Mesendoderm (in vitro differentiated cells): Measurements from ENCODE around the gene MED9.

Experiments used
- DNase-seq: peaks from one replicate; pipeline ENCODE4 v3.0.0; 2013
- H2AK5ac ChIP-seq: 2 replicates; pipeline ENCODE4 v1.6.1; 2013; ENCODE audit warnings: low read length, inconsistent platforms
- H2BK120ac ChIP-seq: 2 replicates; pipeline ENCODE4 v1.6.1; 2013; ENCODE audit warnings: low read depth, mild to moderate bottlenecking, low read length, moderate library complexity, mixed read lengths
- H2BK15ac ChIP-seq: replicated peaks from 2 replicates; pipeline ENCODE4 v1.6.1; 2013; ENCODE audit warnings: low read depth, mild to moderate bottlenecking, moderate library complexity
- H2BK5ac ChIP-seq: 2 replicates; pipeline ENCODE4 v1.6.1; 2013; ENCODE audit warnings: low read length, inconsistent platforms
- H3K18ac ChIP-seq: 2 replicates; pipeline ENCODE4 v1.6.1; 2013; ENCODE audit warnings: mild to moderate bottlenecking, low read length, mixed read lengths
- H3K23ac ChIP-seq: one replicate; pipeline ENCODE4 v1.6.1; 2013; ENCODE audit warnings: low read length
- H3K27ac ChIP-seq: 2 replicates; pipeline ENCODE4 v1.5.1; 2013; ENCODE audit warnings: low read depth, mild to moderate bottlenecking, inconsistent platforms, low read length, moderate library complexity
- H3K27me3 ChIP-seq: 2 replicates; pipeline ENCODE4 v1.6.1; 2013; ENCODE audit warnings: low read length, control low read depth, mild to moderate bottlenecking, inconsistent platforms; ENCODE audit not compliant: insufficient read depth, poor library complexity
- H3K36me3 ChIP-seq: 2 replicates; pipeline ENCODE4 v1.6.1; 2013; ENCODE audit warnings: low read length, inconsistent platforms; ENCODE audit not compliant: control insufficient read depth, insufficient read depth
- H3K4ac ChIP-seq: one replicate; pipeline ENCODE4 v1.6.1; 2013; ENCODE audit warnings: low read depth, mild to moderate bottlenecking, low read length, moderate library complexity
- H3K4me1 ChIP-seq: 2 replicates; pipeline ENCODE4 v1.6.1; 2013; ENCODE audit warnings: low read depth, low read length, inconsistent platforms; ENCODE audit not compliant: control insufficient read depth
- H3K4me2 ChIP-seq: 2 replicates; pipeline ENCODE4 v1.6.1; 2013; ENCODE audit warnings: low read length
- H3K4me3 ChIP-seq: 2 replicates; pipeline ENCODE4 v1.5.1; 2013; ENCODE audit warnings: mild to moderate bottlenecking, low read length
- H3K56ac ChIP-seq: one replicate; pipeline ENCODE4 v1.6.1; 2013; ENCODE audit warnings: low read length
- H3K79me1 ChIP-seq: 2 replicates; pipeline ENCODE4 v1.6.1; 2013; ENCODE audit warnings: low read length, inconsistent platforms
- H3K79me2 ChIP-seq: 2 replicates; pipeline ENCODE4 v1.6.1; 2013; ENCODE audit warnings: mild to moderate bottlenecking, low read length; ENCODE audit not compliant: control insufficient read depth, insufficient read depth
- H3K9ac ChIP-seq: 2 replicates; pipeline ENCODE4 v1.6.1; 2013; ENCODE audit warnings: low read length, inconsistent platforms
- H4K5ac ChIP-seq: one replicate; pipeline ENCODE4 v1.6.1; 2013; ENCODE audit warnings: low read length
- H4K8ac ChIP-seq: one replicate; pipeline ENCODE4 v1.6.1; 2013; ENCODE audit warnings: low read depth, mild to moderate bottlenecking, control low read depth, low read length, moderate library complexity
- WGBS: extraction: QIAGEN DNeasy Blood & Tissue Kit; methylation state at CpG from one replicate; pipeline ENCODE4 v1.1.7; 2013; ENCODE audit warnings: low lambda C conversion rate, missing lambda C conversion rate; ENCODE audit not compliant: insufficient coverage; ENCODE audit errors: extremely low coverage; 5-methylcytosine and 5-hydroxymethylcytosine counted together

MED9 gene

GRCh38 chr17:17469996-17470395, 6.8 kb upstream of the MED9 start:
- WGBS: no CpG with 5 or more reads among the region's 3 CpGs

GRCh38 chr17:17472333-17472920, 4.4 kb upstream of the MED9 start:
- no peak overlapping the region for H3K23ac ChIP-seq
- H3K4me2 ChIP-seq: no peak overlapping the region
- no peak overlapping the region for H3K9ac ChIP-seq
- no peak overlapping the region for H2BK120ac ChIP-seq
- H2BK5ac ChIP-seq: no peak overlapping the region
- H3K56ac ChIP-seq: no peak overlapping the region
- no peaks in the 10 kb centered on the region for H3K27me3 ChIP-seq
- no peak overlapping the region for H4K5ac ChIP-seq
- H2AK5ac ChIP-seq: no peak overlapping the region
- no peak overlapping the region for H2BK15ac ChIP-seq
- no peak overlapping the region for H4K8ac ChIP-seq
- H3K4me3 ChIP-seq: no peak overlapping the region
- WGBS: no CpG with 5 or more reads among the region's 8 CpGs
- peaks cover 2% of the 10 kb centered on the region for H3K79me2 ChIP-seq
- H3K36me3 ChIP-seq: no peaks in the 10 kb centered on the region
- no peak overlapping the region for H3K27ac ChIP-seq
- H3K18ac ChIP-seq: no peak overlapping the region
- H3K4me1 ChIP-seq: no peaks in the 10 kb centered on the region
- no peak for DNase-seq
- no peak overlapping the region for H3K4ac ChIP-seq
- H3K79me1 ChIP-seq: peaks cover 4% of the 10 kb centered on the region

More at GRCh38 chr17:17469996-17470395, 6.8 kb upstream of the MED9 start:
- no peak overlapping the region for H3K4ac ChIP-seq
- H3K79me1 ChIP-seq: no peaks in the 10 kb centered on the region
- H3K4me3 ChIP-seq: no peak overlapping the region
- no peak overlapping the region for H3K18ac ChIP-seq
- H3K27me3 ChIP-seq: no peaks in the 10 kb centered on the region
- no peak overlapping the region for H3K27ac ChIP-seq
- H2AK5ac ChIP-seq: no peak overlapping the region
- no peak overlapping the region for H3K56ac ChIP-seq
- no peak overlapping the region for H4K8ac ChIP-seq
- H2BK120ac ChIP-seq: no peak overlapping the region
- no peak overlapping the region for H3K9ac ChIP-seq
- no peaks in the 10 kb centered on the region for H3K4me1 ChIP-seq
- no peaks in the 10 kb centered on the region for H3K36me3 ChIP-seq
- H2BK15ac ChIP-seq: no peak overlapping the region
- H3K79me2 ChIP-seq: no peaks in the 10 kb centered on the region
- no peak overlapping the region for H3K4me2 ChIP-seq
- no peak for DNase-seq
- H3K23ac ChIP-seq: no peak overlapping the region
- H2BK5ac ChIP-seq: no peak overlapping the region
- H4K5ac ChIP-seq: no peak overlapping the region

GRCh38 chr17:17474341-17474740, 2.5 kb upstream of the MED9 start:
- no peaks in the 10 kb centered on the region for H3K36me3 ChIP-seq
- peaks cover 14% of the 10 kb centered on the region for H3K79me2 ChIP-seq
- no peak overlapping the region for H3K23ac ChIP-seq
- H3K9ac ChIP-seq: no peak overlapping the region
- H3K4me3 ChIP-seq: no peak overlapping the region
- no peak overlapping the region for H4K8ac ChIP-seq
- no peak overlapping the region for H3K27ac ChIP-seq
- no peaks in the 10 kb centered on the region for H3K4me1 ChIP-seq
- H3K79me1 ChIP-seq: peaks cover 14% of the 10 kb centered on the region
- H2BK5ac ChIP-seq: no peak overlapping the region
- H2BK15ac ChIP-seq: no peak overlapping the region
- H3K27me3 ChIP-seq: no peaks in the 10 kb centered on the region
- no peak overlapping the region for H2BK120ac ChIP-seq
- no peak overlapping the region for H3K4me2 ChIP-seq
- no peak overlapping the region for H3K18ac ChIP-seq
- WGBS: no CpG with 5 or more reads among the region's 7 CpGs
- H2AK5ac ChIP-seq: no peak overlapping the region
- H4K5ac ChIP-seq: no peak overlapping the region
- H3K56ac ChIP-seq: no peak overlapping the region
- DNase-seq: no peak
- no peak overlapping the region for H3K4ac ChIP-seq

DNA sequence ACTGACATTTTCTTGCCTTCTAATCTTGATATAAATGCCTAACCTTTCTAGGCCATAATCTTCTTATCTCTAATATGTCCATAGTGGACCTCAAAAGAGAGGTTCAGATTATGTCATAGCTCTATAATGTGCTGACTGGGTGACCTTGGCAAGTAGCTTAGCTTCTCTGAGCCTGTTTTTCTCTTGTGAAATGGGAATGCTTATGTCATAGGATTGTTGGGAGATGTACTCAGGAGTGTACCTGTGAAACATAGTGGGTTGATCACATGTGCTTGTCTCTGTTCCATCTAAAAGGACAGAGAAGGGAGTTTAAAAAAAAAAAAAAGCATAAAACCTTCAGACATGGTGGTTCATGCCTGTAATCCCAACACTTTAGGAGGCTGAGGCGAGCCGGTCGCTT, 2.4 kb downstream of the MED9 start:
- Histone ChIP-seq H4K8ac (no peak overlapping the region), H3K27ac (no peak overlapping the region), H3K4me3 (no peak overlapping the region), H3K36me3 (peaks cover 1% of the 10 kb centered on the region), H3K18ac (no peak overlapping the region), H3K4ac (no peak overlapping the region), H2BK5ac (no peak overlapping the region), H2BK15ac (no peak overlapping the region), H3K9ac (no peak overlapping the region), H3K27me3 (no peaks in the 10 kb centered on the region), H2AK5ac (no peak overlapping the region), H4K5ac (no peak overlapping the region), H3K4me1 (no peaks in the 10 kb centered on the region), H3K23ac (no peak overlapping the region), H2BK120ac (no peak overlapping the region), H3K56ac (no peak overlapping the region), H3K4me2 (no peak overlapping the region), H3K79me1 (peaks cover 27% of the 10 kb centered on the region), H3K79me2 (peaks cover 31% of the 10 kb centered on the region)
- DNase-seq: no peak
- WGBS: no CpG with 5 or more reads among the region's 3 CpGs

- no peak overlapping the region for H4K8ac ChIP-seq
- no peak overlapping the region for H3K18ac ChIP-seq
- no peak overlapping the region for H2BK120ac ChIP-seq
- H3K36me3 ChIP-seq: peaks cover 1% of the 10 kb centered on the region
- no peak overlapping the region for H3K23ac ChIP-seq
- no peak overlapping the region for H2BK15ac ChIP-seq
- no peak overlapping the region for H4K5ac ChIP-seq
- no peak overlapping the region for H3K9ac ChIP-seq
- H3K4me1 ChIP-seq: no peaks in the 10 kb centered on the region
- no peak overlapping the region for H3K27ac ChIP-seq
- no peak overlapping the region for H3K4me3 ChIP-seq
- DNase-seq: no peak
- peaks cover 32% of the 10 kb centered on the region for H3K79me1 ChIP-seq
- no peak overlapping the region for H3K4me2 ChIP-seq
- H3K79me2 ChIP-seq: peaks cover 34% of the 10 kb centered on the region
- no peaks in the 10 kb centered on the region for H3K27me3 ChIP-seq
- no peak overlapping the region for H2BK5ac ChIP-seq
- no peak overlapping the region for H3K56ac ChIP-seq
- no peak overlapping the region for H2AK5ac ChIP-seq
- WGBS: no CpG with 5 or more reads among the region's 6 CpGs
- no peak overlapping the region for H3K4ac ChIP-seq
Measured at GRCh38 chr17:17480593-17481148, 3.9 kb downstream of the MED9 start.

GRCh38 chr17:17481860-17482259, 5.1 kb downstream of the MED9 start:
- Histone ChIP-seq H3K4me2 (no peak overlapping the region), H2BK5ac (no peak overlapping the region), H3K18ac (no peak overlapping the region), H3K9ac (no peak overlapping the region), H3K4ac (no peak overlapping the region), H3K79me1 (peaks cover 32% of the 10 kb centered on the region), H3K79me2 (peaks cover 34% of the 10 kb centered on the region), H4K8ac (no peak overlapping the region), H2BK120ac (no peak overlapping the region), H3K27me3 (no peaks in the 10 kb centered on the region), H3K27ac (no peak overlapping the region), H3K36me3 (peaks cover 1% of the 10 kb centered on the region), H2AK5ac (no peak overlapping the region), H3K23ac (no peak overlapping the region), H2BK15ac (no peak overlapping the region), H4K5ac (no peak overlapping the region), H3K4me3 (no peak overlapping the region), H3K4me1 (no peaks in the 10 kb centered on the region), H3K56ac (no peak overlapping the region)
- DNase-seq: no peak
- no CpG with 5 or more reads among the region's 5 CpGs for WGBS
